ENCODE results near the gene AEN. TPM values are rescaled to one million over a fixed set of nuclear protein-coding genes. Genes with fewer than 3 reads are reported as not detected.

Gene AEN
- total RNA-seq, 2 experiments from 2014 or later = 40.7 to 43.7 TPM

- no peak overlapping the region for H3K4me3 ChIP-seq (ENCODE audit: low read length)
- no peaks in the 10 kb centered on the region for H3K9me3 ChIP-seq (ENCODE audit: control insufficient read depth in 1 of 2, insufficient read depth in 1 of 2, low read length in 2 of 2)
- H3K4me3 Mint-ChIP-seq = no peak overlapping the region
- intact Hi-C loops (cut with DNase I, micrococcal nuclease) = no loop called here
- peaks cover 88% of the 10 kb centered on the region for H3K4me1 Mint-ChIP-seq (ENCODE audit: low read depth)
- no peaks in the 10 kb centered on the region for H3K27me3 Mint-ChIP-seq
- DNase-seq = peak in 1 of 14 experiments; percentile 1
- ChIA-PET POLR2A (interaction anchor here (1.2 to 5.7 kb wide), 4 partner anchors 11 to 22 kb away, joined by 3 to 35 read pairs (median 6); no protein-coding TSS in a partner anchor), CTCF (no interaction called here)
- TF ChIP-seq CTCF (IDR thresholded peaks at IDR 0.05) = no peak
- no peaks in the 10 kb centered on the region for H3K27me3 ChIP-seq (ENCODE audit: control insufficient read depth in 1 of 2, insufficient read depth in 2 of 2, low read length in 2 of 2)
- peaks cover 85% of the 10 kb centered on the region for H3K36me3 Mint-ChIP-seq (ENCODE audit: low read depth)
- H3K36me3 ChIP-seq (ENCODE audit: insufficient read depth, low read length) = peaks cover 75% of the 10 kb centered on the region
- H3K27ac Mint-ChIP-seq = peak overlapping the region; percentile 95
- H3K9me3 Mint-ChIP-seq = no peaks in the 10 kb centered on the region
- ATAC-seq (ENCODE audit: poor library complexity) = no peak
- peaks cover 100% of the 10 kb centered on the region for H3K4me1 ChIP-seq (ENCODE audit: insufficient read depth, low read length)
- H3K27ac ChIP-seq (ENCODE audit: low read depth in 1 of 2, low read length in 2 of 2) = no peak overlapping the region
These were observed 25.8 kb downstream of the AEN start for GRCh38 chr15:88646951-88647350.

GRCh38 chr15:88647351-88648105 lies 26.4 kb downstream of the AEN start:
- ChIA-PET CTCF (no interaction called here), POLR2A (interaction anchor here (0.9 to 5.7 kb wide), 5 partner anchors 11 to 23 kb away, joined by 3 to 35 read pairs (median 5); no protein-coding TSS in a partner anchor)
- Histone ChIP-seq H3K4me1 (ENCODE audit: insufficient read depth, low read length) (peaks cover 97% of the 10 kb centered on the region), H3K27me3 (ENCODE audit: control insufficient read depth in 1 of 2, insufficient read depth in 2 of 2, low read length in 2 of 2) (no peaks in the 10 kb centered on the region), H3K4me3 (ENCODE audit: low read length) (no peak overlapping the region), H3K9me3 (ENCODE audit: control insufficient read depth in 1 of 2, insufficient read depth in 1 of 2, low read length in 2 of 2) (no peaks in the 10 kb centered on the region), H3K27ac (ENCODE audit: low read depth in 1 of 2, low read length in 2 of 2) (peak overlapping the region; percentile 29 to 60), H3K36me3 (ENCODE audit: insufficient read depth, low read length) (peaks cover 72% of the 10 kb centered on the region)
- DNase-seq (peak in 3 of 14 experiments; percentile 2 to 32 (median 32)), ATAC-seq (ENCODE audit: poor library complexity) (no peak)
- Mint-ChIP-seq H3K36me3 (ENCODE audit: low read depth) (peaks cover 80% of the 10 kb centered on the region), H3K27ac (peak overlapping the region; percentile 95), H3K27me3 (no peaks in the 10 kb centered on the region), H3K4me3 (peak overlapping the region; percentile 9), H3K9me3 (no peaks in the 10 kb centered on the region), H3K4me1 (ENCODE audit: low read depth) (peaks cover 83% of the 10 kb centered on the region)
- intact Hi-C loops (cut with DNase I, micrococcal nuclease) = loop anchor here in 1 of 2 experiments (2.0 kb wide), 1 partner anchor 17 kb away; no protein-coding TSS in a partner anchor
- no peak for TF ChIP-seq CTCF (IDR thresholded peaks at IDR 0.05)

- Histone ChIP-seq H3K9me3 (ENCODE audit: control insufficient read depth in 1 of 2, insufficient read depth in 1 of 2, low read length in 2 of 2) (no peaks in the 10 kb centered on the region), H3K4me3 (ENCODE audit: low read length) (no peak overlapping the region), H3K4me1 (ENCODE audit: insufficient read depth, low read length) (peaks cover 97% of the 10 kb centered on the region), H3K27ac (ENCODE audit: low read depth in 1 of 2, low read length in 2 of 2) (peak overlapping the region; percentile 60 to 67), H3K36me3 (ENCODE audit: insufficient read depth, low read length) (peaks cover 74% of the 10 kb centered on the region), H3K27me3 (ENCODE audit: control insufficient read depth in 1 of 2, insufficient read depth in 2 of 2, low read length in 2 of 2) (no peaks in the 10 kb centered on the region)
- peak in 5 of 14 experiments; percentile 13 to 63 (median 50) for DNase-seq
- TF ChIP-seq CTCF (IDR thresholded peaks at IDR 0.05) = no peak
- intact Hi-C loops (cut with DNase I, micrococcal nuclease) = loop anchor here in 1 of 2 experiments (1.0 to 2.0 kb wide), 2 partner anchors 16 to 21 kb away; no protein-coding TSS in a partner anchor
- peak overlapping the region; percentile 82 for H3K4me3 Mint-ChIP-seq
- H3K36me3 Mint-ChIP-seq (ENCODE audit: low read depth) = peaks cover 82% of the 10 kb centered on the region
- no peaks in the 10 kb centered on the region for H3K27me3 Mint-ChIP-seq
- ATAC-seq (ENCODE audit: poor library complexity) = no peak
- CTCF ChIA-PET = interaction anchor here (1.7 kb wide), 1 partner anchor 24 kb away, joined by 6 read pairs; no protein-coding TSS in a partner anchor
- peak overlapping the region; percentile 95 for H3K27ac Mint-ChIP-seq
- POLR2A ChIA-PET = interaction anchor here (1.0 to 5.7 kb wide), 8 partner anchors 10 to 256 kb away, joined by 3 to 35 read pairs (median 5); no protein-coding TSS in a partner anchor
- H3K9me3 Mint-ChIP-seq = no peaks in the 10 kb centered on the region
- peaks cover 89% of the 10 kb centered on the region for H3K4me1 Mint-ChIP-seq (ENCODE audit: low read depth)
These were observed 27.4 kb downstream of the AEN start for GRCh38 chr15:88648357-88649214.
